Measurements from ENCODE around the gene MAGEB17.

The MAGEB17 gene

DNA sequence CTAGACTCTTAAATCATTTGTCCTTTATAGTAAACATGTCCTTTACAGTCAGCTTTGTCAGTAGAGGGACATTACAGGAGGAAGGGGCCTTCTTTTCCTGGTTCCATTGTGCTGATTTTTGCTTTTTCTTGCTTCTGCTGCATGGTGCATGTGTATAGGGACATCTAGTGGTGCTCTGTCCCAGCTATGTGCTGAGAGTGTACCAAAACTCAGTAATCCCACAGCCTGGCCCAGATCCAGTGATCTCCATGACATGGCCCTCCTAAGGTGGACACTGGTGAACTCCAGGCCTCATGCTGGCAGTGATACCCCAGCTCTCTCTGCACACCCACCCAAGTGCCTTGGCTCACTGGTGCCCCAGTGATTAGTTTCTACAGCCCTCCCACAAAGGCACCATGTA is 45.2 kb downstream of the MAGEB17 start:
- Histone ChIP-seq H3K4me3 (ENCODE audit: low read depth in 1 of 2, low read length in 2 of 2) (no peak overlapping the region), H3K27ac (ENCODE audit: low read depth, low read length) (no peak overlapping the region), H3K27me3 (ENCODE audit: control insufficient read depth in 1 of 2, insufficient read depth in 2 of 2, low read length in 2 of 2) (no peaks in the 10 kb centered on the region), H3K36me3 (ENCODE audit: insufficient read depth, low read length) (no peaks in the 10 kb centered on the region), H3K4me1 (ENCODE audit: insufficient read depth, low read length) (no peaks in the 10 kb centered on the region), H3K9me3 (ENCODE audit: low read length) (no peaks in the 10 kb centered on the region), H3K9ac (ENCODE audit: low read length) (no peak overlapping the region)

DNA sequence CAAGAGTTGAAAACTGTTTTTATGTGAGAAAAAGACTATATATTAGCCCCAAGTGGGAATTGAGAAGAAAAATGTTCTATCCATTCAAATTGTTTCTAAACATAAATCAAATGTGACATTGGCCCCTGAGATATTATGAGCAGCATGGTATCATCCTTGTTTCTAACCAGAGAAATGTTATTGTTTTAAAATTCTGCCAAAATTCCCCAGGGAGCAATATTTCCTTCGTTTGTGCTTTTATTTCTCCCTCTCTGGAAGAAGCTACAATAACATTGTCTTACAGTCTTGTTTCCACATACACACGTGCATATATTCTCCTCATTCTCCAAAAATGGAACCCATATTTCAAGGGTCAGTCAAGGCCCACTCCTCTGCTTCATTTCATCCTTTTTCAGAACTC is 46.7 kb downstream of the MAGEB17 start:
- H3K9me3 ChIP-seq (ENCODE audit: low read length) = no peaks in the 10 kb centered on the region
- H3K4me1 ChIP-seq (ENCODE audit: insufficient read depth, low read length) = no peaks in the 10 kb centered on the region
- H3K4me3 ChIP-seq (ENCODE audit: low read depth in 1 of 2, low read length in 2 of 2) = no peak overlapping the region
- H3K27me3 ChIP-seq (ENCODE audit: control insufficient read depth in 1 of 2, insufficient read depth in 2 of 2, low read length in 2 of 2) = no peaks in the 10 kb centered on the region
- H3K27ac ChIP-seq (ENCODE audit: low read depth, low read length) = no peak overlapping the region
- H3K9ac ChIP-seq (ENCODE audit: low read length) = no peak overlapping the region
- H3K36me3 ChIP-seq (ENCODE audit: insufficient read depth, low read length) = no peaks in the 10 kb centered on the region

DNA sequence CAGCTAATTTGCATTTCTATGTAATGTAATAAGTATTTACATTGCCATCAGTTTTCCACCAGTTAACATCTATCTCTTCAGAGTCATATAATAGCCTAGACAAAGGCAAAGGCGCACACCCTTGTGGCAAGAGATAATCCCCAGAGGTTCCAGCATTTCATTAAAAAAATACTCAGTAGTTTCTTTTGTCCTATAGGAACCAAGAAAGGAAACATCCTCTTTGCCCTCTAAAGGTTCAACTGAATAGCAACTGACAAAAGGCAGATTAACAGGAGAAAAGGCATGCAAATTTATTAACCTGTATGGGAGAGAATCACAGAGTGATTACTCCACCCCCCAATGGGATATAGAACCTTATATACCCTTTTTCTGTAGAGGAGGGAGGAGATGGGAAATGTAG is 48.4 kb downstream of the MAGEB17 start:
- Histone ChIP-seq H3K4me1 (ENCODE audit: insufficient read depth, low read length) (no peaks in the 10 kb centered on the region), H3K9ac (ENCODE audit: low read length) (no peak overlapping the region), H3K27ac (ENCODE audit: low read depth, low read length) (no peak overlapping the region), H3K27me3 (ENCODE audit: control insufficient read depth in 1 of 2, insufficient read depth in 2 of 2, low read length in 2 of 2) (no peaks in the 10 kb centered on the region), H3K4me3 (ENCODE audit: low read depth in 1 of 2, low read length in 2 of 2) (no peak overlapping the region), H3K36me3 (ENCODE audit: insufficient read depth, low read length) (no peaks in the 10 kb centered on the region), H3K9me3 (ENCODE audit: low read length) (no peaks in the 10 kb centered on the region)
